HG03108 (cell line): ENCODE data around the gene NRXN3.

Experiments
- ATAC-seq: cut with Tn5 transposase; IDR thresholded peaks from one replicate; pipeline ENCODE4 v1.9.1; 2021; ENCODE audit warnings: moderate library complexity; ENCODE audit not compliant: unreplicated experiment

NRXN3 gene

GRCh38 chr14:79177106-79177505 is 1006.9 kb downstream of the NRXN3 start:
- no peak for ATAC-seq

- ATAC-seq, result no peak
Measured at GRCh38 chr14:79178719-79179118, 1008.5 kb downstream of the NRXN3 start.

- ATAC-seq, result no peak
Measured at GRCh38 chr14:79179985-79180384, 1009.8 kb downstream of the NRXN3 start.

- ATAC-seq, result no peak
Measured at GRCh38 chr14:79180656-79181055, 1010.5 kb downstream of the NRXN3 start.

- no peak for ATAC-seq
Measured at GRCh38 chr14:79186523-79186922, 1016.4 kb downstream of the NRXN3 start.

- no peak for ATAC-seq
Measured at GRCh38 chr14:79193689-79194477, 1023.7 kb downstream of the NRXN3 start.

GRCh38 chr14:79196216-79196615 is 1026.0 kb downstream of the NRXN3 start:
- no peak for ATAC-seq

- no peak for ATAC-seq
Measured at GRCh38 chr14:79197516-79197915, 1027.3 kb downstream of the NRXN3 start.

- no peak for ATAC-seq
Measured at GRCh38 chr14:79199217-79199616, 1029.0 kb downstream of the NRXN3 start.

- no peak for ATAC-seq
Measured at GRCh38 chr14:79201564-79202207, 1031.5 kb downstream of the NRXN3 start.

GRCh38 chr14:79204591-79204990 is 1034.4 kb downstream of the NRXN3 start:
- no peak for ATAC-seq

- ATAC-seq, result no peak
Measured at GRCh38 chr14:79209418-79209817, 1039.2 kb downstream of the NRXN3 start.

GRCh38 chr14:79225815-79226214 is 1055.6 kb downstream of the NRXN3 start:
- ATAC-seq, result no peak

- ATAC-seq, result no peak
Measured at GRCh38 chr14:79229383-79229909, 1059.3 kb downstream of the NRXN3 start.

GRCh38 chr14:79242666-79243065 is 1072.5 kb downstream of the NRXN3 start:
- ATAC-seq, result no peak

- ATAC-seq, result no peak
Measured at GRCh38 chr14:79246173-79246572, 1076.0 kb downstream of the NRXN3 start.

GRCh38 chr14:79248126-79248525 is 1078.0 kb downstream of the NRXN3 start:
- no peak for ATAC-seq

GRCh38 chr14:79248771-79249170 is 1078.6 kb downstream of the NRXN3 start:
- no peak for ATAC-seq

GRCh38 chr14:79251278-79251677 is 1081.1 kb downstream of the NRXN3 start:
- no peak for ATAC-seq

GRCh38 chr14:79253576-79253975 is 1083.4 kb downstream of the NRXN3 start:
- ATAC-seq, result no peak

GRCh38 chr14:79254069-79254775 is 1084.0 kb downstream of the NRXN3 start:
- no peak for ATAC-seq

- no peak for ATAC-seq
Measured at GRCh38 chr14:79256380-79256779, 1086.2 kb downstream of the NRXN3 start.
